Adrenal gland (tissue), 12 donors: ENCODE measurements around the gene ABHD17A. TPM values are rescaled to one million over a fixed set of nuclear protein-coding genes. Genes with fewer than 3 reads are reported as not detected.

ENCODE experiments used
- DNase-seq, 7 donors: peaks; one replicate each; pipeline ENCODE4 v3.0.0-alpha.2; 2019 to 2020
- H3K27ac ChIP-seq, 5 donors: fragments of 200-600 bp; sonication (generic) in 4 of 5; 1 replicate in 3 of 5; 2 replicates in 2 of 5; pipeline versions ENCODE4 v1.5.1 to v1.8.0; 2016 to 2020; ENCODE audit warnings: mild to moderate bottlenecking in 1 of 5
- H3K27me3 ChIP-seq: fragments of 200-600 bp; 2 replicates; pipeline ENCODE4 v1.8.0; 2021
- H3K36me3 ChIP-seq, 2 donors: fragments of 200-600 bp; replicated peaks in 1 of 2; 1 replicate in 1 of 2; 2 replicates in 1 of 2; pipeline versions ENCODE4 v1.5.1 to v1.8.0; 2018 to 2022
- H3K4me1 ChIP-seq, 2 donors: fragments of 200-600 bp; replicated peaks in 1 of 2; 1 replicate in 1 of 2; 2 replicates in 1 of 2; pipeline versions ENCODE4 v1.5.1 to v1.8.0; 2018 to 2021
- H3K4me3 ChIP-seq, 4 donors: fragments of 200-600 bp; sonication (generic) in 3 of 4; one replicate each; pipeline ENCODE4 v1.5.1; 2016 to 2018
- H3K9me3 ChIP-seq, 3 donors: fragments of 200-600 bp; sonication (generic) in 1 of 3; replicated peaks in 1 of 3; 1 replicate in 2 of 3; 2 replicates in 1 of 3; pipeline versions ENCODE4 v1.5.1 to v1.8.0; 2016 to 2021
- POLR2A ChIP-seq, 2 donors: fragments of 450-650 bp; IDR thresholded peaks; one replicate each; pipeline ENCODE4 v1.6.1; 2017; ENCODE audit warnings: antibody characterized with exemption in 2 of 2, mild to moderate bottlenecking in 2 of 2, moderate library complexity in 1 of 2
- WGBS, 4 donors: extraction: QIAGEN DNeasy Blood & Tissue Kit in 2 of 4; methylation state at CpG; one replicate each; pipeline versions ENCODE4 v1.1.5 to v1.1.7; 2013 to 2017; 5-methylcytosine and 5-hydroxymethylcytosine counted together
- intact Hi-C, 2 donors: fragments of 100-400 bp; cut with DNase I; formaldehyde crosslinking; loops; one replicate each; pipeline versions ENCODE4 v1.14.1 to v1.15.0; 2022 to 2023
- polyA plus RNA-seq, 3 donors: library from polyadenylated mRNA; stranded (reverse); fragments of 200-250 nt in 2 of 3; fragments of 350-450 nt in 1 of 3; fragmentation: Illumina TruSeq in 1 of 3; extraction: RNeasy Lipid Tissue Mini Kit (QIAGEN cat#74804) in 1 of 3; gene quantifications; one replicate each; pipeline ENCODE4 v1.2.3, GENCODE V29; 2013 to 2014
- total RNA-seq, 9 donors: library from RNA; depleted of rRNA in 4 of 9; stranded (reverse); fragments of >200 nt in 4 of 9; fragments of 120-200 nt in 1 of 9; fragmentation: NEBNext Ultra II Directional in 1 of 9; extraction: Animal tissue kit (Norgen Biotek cat#: 25700) in 1 of 9; gene quantifications; one replicate each; pipeline versions ENCODE4 v1.1.0 to v1.2.4, GENCODE V29; 2013 to 2023
- TF ChIP-seq, protein P1 (sequence below), 6 experiments: fragments of 450-650 bp in 4 of 6; fragments of 200-600 bp in 2 of 6; sonication (generic) in 1 of 6; IDR thresholded peaks; 1 replicate in 5 of 6; 2 replicates in 1 of 6; pipeline versions ENCODE4 v1.5.1 to v1.8.0; 2016 to 2021; ENCODE audit warnings: antibody characterized with exemption in 6 of 6, mild to moderate bottlenecking in 2 of 6, moderate library complexity in 1 of 6
- donor health status: healthy with polysubstance abuse.
- donor health status: Bipolar disorder and iron deficiency.
- donor health status: DM: yes; HTN: yes; CAD: no.
- donor health status: DM: no; HTN: no; CAD: no.
- donor health status: DM: no; HTN: no; CAD: no.
- donor health status: DM: yes; HTN: yes; CAD: no.

ABHD17A gene
- total and polyA plus RNA-seq, 12 donors, result 2.5 to 235 (median 99.4) TPM

DNA sequence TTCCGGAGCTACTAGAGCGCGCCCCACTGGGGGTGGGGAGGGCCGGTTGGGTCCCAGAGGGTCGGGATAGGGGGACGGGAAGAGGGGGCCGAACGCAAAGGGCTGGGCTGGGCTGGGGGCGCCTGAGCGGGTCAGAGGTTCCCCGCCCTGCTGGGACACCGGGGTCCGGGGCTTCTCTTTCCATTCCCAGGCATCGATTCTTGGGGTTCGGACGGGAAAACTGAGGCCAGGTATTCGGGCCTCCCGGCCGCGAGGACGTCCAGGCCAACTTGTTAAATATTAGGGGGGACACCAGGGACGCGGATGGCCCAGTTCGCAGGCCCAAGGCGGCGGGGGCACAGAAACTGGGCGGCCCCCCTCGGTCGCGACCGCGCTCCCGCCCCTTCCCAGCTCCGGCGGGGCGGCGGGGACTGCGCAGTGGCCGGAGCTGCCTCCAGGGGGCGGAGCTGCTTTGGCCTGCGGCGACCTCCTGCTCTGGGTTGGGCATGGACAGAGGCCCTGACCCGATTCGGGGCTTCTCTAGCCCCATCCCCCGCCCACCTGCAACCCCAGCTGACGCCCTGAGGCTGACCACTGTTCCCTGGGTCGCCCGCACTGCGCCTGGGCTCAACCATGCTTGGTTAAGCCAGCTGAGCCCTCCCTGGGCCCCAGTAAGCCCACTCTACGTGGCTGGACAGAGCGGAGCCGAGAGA lies 20.7 kb downstream of the ABHD17A start:
- Histone ChIP-seq H3K27me3 (no peaks in the 10 kb centered on the region), H3K27ac (peak overlapping the region; percentile 81 to 92 (median 87)), H3K36me3 (no peaks in the 10 kb centered on the region), H3K4me1 (peaks cover 21 to 30% of the 10 kb centered on the region in 2 donors), H3K4me3 (peak overlapping the region; percentile 46 to 86 (median 68)), H3K9me3 (no peaks in the 10 kb centered on the region)
- TF ChIP-seq, protein P1, sequence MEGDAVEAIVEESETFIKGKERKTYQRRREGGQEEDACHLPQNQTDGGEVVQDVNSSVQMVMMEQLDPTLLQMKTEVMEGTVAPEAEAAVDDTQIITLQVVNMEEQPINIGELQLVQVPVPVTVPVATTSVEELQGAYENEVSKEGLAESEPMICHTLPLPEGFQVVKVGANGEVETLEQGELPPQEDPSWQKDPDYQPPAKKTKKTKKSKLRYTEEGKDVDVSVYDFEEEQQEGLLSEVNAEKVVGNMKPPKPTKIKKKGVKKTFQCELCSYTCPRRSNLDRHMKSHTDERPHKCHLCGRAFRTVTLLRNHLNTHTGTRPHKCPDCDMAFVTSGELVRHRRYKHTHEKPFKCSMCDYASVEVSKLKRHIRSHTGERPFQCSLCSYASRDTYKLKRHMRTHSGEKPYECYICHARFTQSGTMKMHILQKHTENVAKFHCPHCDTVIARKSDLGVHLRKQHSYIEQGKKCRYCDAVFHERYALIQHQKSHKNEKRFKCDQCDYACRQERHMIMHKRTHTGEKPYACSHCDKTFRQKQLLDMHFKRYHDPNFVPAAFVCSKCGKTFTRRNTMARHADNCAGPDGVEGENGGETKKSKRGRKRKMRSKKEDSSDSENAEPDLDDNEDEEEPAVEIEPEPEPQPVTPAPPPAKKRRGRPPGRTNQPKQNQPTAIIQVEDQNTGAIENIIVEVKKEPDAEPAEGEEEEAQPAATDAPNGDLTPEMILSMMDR (IDR thresholded peaks at IDR 0.05), result peak; percentile 65 to 86 (median 72)
- peak in 1 of 2 donors; percentile 22 for TF ChIP-seq POLR2A (IDR thresholded peaks at IDR 0.05)
- 5 to 40% (median 10%) methylated on average over 2 to 52 of the region's 52 CpGs for WGBS, 4 donors
- DNase-seq, result peak; percentile 75 to 84 (median 81)
- intact Hi-C loops, result loop anchor here in 1 of 2 donors (10.0 kb wide), 1 partner anchor 60 kb away; no protein-coding TSS in a partner anchor

DNA sequence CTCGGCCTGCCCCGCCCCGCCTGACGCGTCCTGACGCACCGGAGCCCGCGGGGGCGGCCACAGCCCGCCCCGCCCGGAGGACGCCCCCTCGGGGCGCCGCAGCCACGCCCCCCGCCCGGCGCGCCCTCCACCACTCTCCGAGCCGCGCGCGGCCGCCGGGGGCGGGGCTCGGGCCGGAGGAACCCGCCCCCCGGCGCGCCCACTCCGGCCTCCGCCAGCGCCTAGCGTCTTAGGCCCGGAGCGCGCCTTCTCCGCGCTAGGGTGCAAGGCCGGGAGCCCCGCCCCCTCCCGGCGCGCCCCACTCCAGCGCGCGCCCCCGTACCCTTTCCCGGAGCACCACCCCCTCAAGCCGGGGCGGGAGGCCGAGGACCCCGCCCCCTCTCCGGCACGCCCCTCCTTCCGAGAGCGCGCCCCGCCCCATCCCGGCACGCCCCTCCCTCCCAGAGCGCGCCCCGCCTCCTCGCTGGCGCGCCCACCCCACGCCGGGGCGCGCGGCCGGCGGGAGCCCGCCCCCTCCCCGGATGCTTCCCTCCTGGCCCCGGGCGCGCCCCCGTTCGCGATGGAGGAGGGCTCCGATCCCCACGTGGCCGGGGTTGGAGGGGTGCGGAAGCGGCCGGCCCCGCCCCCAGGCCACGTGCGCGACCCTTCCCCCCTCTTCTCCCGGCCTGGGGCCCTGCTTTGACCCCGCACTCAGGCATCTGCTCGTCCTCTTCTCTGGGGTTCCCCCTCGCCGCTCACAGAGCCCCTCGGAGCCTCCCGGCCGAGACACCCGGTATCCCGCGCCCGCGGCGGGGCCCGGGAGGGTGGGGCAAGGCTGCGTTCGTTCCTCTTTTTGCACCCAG lies 21.4 kb downstream of the ABHD17A start:
- intact Hi-C loops, result loop anchor here in 1 of 2 donors (10.0 kb wide), 1 partner anchor 61 kb away; no protein-coding TSS in a partner anchor
- peak overlapping the region; percentile 46 to 86 (median 68) for H3K4me3 ChIP-seq
- H3K27me3 ChIP-seq, result no peaks in the 10 kb centered on the region
- peak overlapping the region; percentile 81 to 92 (median 87) for H3K27ac ChIP-seq
- peaks cover 21 to 31% of the 10 kb centered on the region in 2 donors for H3K4me1 ChIP-seq
- TF ChIP-seq, protein P1 (IDR thresholded peaks at IDR 0.05), result no peak
- TF ChIP-seq POLR2A (IDR thresholded peaks at IDR 0.05), result peak in 1 of 2 donors; percentile 1
- 0% methylated on average over 82 to 102 of the region's 115 CpGs; no CpG with 5 or more reads in 2 of the 4 donors for WGBS, 4 donors
- DNase-seq, result peak; percentile 88 to 93 (median 92)
- H3K9me3 ChIP-seq, result no peaks in the 10 kb centered on the region
- no peaks in the 10 kb centered on the region for H3K36me3 ChIP-seq

DNA sequence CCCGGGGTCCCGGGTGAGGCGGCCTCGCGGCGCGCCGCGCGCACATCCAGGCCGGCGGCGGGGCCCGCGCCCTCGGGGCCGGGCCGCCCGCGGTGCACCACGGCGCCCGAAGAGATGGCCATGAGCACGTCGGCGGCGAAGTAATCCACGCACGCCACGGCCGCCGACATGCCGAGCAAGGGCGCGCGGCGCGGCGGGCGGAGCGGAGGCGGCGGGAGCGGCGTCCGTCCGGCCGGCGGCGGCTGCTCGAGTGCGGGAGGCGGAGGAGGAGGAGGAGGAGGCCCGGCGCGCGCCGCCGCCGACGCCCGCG lies 22.0 kb downstream of the ABHD17A start, which contains the start of gene KLF16:
TSS of gene KLF16 (minus strand) at position 252 of the 310 bp plus-strand sequence. CDS start at position 170, 82 bp downstream.
- intact Hi-C loops, result loop anchor here in 1 of 2 donors (10.0 kb wide), 1 partner anchor 62 kb away; no protein-coding TSS in a partner anchor
- H3K27ac ChIP-seq, result peak within 1 kb of the TSS; percentile 81 to 92 (median 87)
- peaks cover 21 to 33% of the 10 kb centered on the region in 2 donors for H3K4me1 ChIP-seq
- 0% methylated on average over 10 to 54 of the region's 63 CpGs; no CpG with 5 or more reads in 2 of the 4 donors for WGBS, 4 donors
- H3K27me3 ChIP-seq, result no peaks in the 10 kb centered on the region
- H3K4me3 ChIP-seq, result peak within 1 kb of the TSS; percentile 49 to 86 (median 70)
- TF ChIP-seq POLR2A (IDR thresholded peaks at IDR 0.05), result peak; percentile 80 to 89
- TF ChIP-seq, protein P1 (IDR thresholded peaks at IDR 0.05), result no peak
- no peaks in the 10 kb centered on the region for H3K9me3 ChIP-seq
- H3K36me3 ChIP-seq, result no peaks in the 10 kb centered on the region
- no peak for DNase-seq
